GM19099 (cell line): ENCODE data around the gene ACSM6.

Experiments used
- POLR2A ChIP-seq: IDR thresholded peaks from 3 replicates; pipeline ENCODE4 v1.6.1; 2011; ENCODE audit warnings: low read depth; ENCODE audit not compliant: insufficient read length; ENCODE audit errors: extremely low read depth

The ACSM6 gene

DNA sequence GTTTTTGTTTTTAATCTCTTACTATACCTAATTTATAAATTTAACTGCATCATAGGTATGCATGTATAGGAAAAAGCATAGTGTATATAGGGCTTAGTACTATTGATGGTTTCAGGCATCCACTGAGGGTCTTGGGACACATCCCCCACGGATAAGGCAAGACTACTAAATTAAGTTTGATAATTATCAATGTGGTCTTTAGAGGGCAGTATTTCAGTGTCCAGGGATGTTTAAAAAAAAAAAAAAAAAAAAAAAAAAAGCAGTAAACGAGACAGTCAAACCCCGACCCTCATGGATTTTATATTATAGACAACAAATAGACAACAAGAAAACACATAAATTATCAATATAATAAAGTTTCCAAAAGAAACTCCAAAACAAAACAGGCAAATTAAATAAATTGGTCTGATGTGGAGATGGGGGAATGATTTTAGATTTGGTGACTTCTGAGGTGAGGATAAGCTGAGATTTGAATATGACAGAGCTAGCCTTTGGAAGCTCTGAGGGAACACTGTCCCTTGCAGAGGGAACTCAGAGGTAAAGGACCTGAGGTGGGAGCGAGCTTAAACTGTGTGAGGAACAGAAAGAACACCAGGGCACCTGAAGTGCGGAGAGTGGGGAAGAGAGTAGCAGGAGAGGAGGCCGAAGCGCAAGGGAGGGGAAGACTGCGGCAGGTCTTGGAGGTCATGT is 14.8 kb downstream of the ACSM6 start:
- TF ChIP-seq POLR2A = no peak

DNA sequence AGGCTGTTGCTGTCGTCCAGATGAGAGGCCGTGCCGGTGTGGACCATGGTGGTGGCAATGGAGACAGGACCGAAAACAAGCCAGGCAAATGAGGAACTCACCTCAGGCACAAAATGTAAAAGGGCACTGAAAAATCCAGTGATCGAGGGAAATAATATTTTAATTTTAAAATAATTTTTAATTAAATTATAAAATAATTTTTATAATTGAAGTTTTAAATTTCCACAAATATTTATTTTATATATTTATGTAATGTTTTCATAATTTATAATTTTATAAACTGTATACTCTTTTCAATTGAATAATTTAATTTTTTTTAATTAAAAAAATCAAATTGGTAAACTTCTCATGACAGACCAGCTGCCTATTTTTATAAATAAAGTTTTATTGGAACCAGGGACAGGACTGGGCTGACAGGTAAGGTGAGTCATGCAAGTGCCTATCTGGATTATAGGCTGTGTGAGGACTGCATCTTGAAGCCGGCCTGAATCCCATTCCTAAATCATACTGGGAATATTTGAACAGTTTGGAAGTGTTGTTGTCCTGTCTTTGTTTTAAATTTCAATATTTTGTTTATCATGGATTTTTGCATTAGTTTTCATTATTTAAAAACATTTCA is 15.6 kb downstream of the ACSM6 start:
- no peak for TF ChIP-seq POLR2A

DNA sequence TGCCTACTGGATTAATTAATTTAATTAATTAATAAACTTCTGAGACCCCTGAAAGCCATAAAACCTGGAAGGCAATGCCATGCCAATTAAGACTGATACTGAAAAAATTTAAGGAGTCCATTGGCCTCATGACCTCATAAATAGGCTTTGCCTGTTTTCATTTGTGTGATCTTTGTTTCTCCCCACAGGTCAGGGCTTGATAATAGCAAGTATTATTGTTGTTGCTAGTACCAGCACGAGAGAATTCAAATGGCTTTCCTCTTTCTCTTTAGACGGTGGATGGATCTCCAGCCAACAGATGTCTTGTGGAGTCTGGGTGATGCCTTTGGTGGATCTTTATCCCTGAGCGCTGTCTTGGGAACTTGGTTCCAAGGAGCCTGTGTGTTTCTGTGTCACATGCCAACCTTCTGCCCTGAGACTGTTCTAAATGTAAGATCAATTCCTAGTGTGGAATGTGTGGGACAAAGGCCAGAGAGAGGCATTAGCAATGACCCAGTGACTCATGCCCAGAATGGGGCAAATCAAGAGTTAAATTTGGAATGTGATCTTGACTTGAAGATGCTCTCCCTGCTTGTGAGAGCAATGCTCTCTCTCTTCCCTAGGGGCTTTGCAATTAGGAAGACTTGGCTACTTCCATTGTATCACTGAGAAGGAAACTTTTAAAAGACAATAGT is 17.7 kb downstream of the ACSM6 start:
- no peak for TF ChIP-seq POLR2A

DNA sequence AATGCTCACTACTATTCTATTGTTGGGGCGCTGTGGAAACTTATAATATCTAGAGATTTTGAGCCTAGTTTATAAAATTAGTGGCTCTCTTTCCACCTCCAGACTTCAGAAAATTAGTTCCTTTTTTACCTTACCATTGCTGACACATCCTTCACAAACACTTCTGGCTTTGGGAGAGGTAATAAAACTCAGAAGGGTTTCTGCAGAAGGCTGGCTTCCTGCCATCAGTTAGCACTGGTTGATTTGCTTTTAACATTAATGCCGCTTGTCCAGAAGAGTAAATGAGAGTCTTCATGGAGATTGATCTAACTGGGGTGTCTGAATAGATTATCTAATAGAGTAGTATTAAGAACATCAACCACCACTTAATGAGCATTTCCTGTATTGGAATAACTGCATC is 20.3 kb downstream of the ACSM6 start:
- TF ChIP-seq POLR2A = no peak

DNA sequence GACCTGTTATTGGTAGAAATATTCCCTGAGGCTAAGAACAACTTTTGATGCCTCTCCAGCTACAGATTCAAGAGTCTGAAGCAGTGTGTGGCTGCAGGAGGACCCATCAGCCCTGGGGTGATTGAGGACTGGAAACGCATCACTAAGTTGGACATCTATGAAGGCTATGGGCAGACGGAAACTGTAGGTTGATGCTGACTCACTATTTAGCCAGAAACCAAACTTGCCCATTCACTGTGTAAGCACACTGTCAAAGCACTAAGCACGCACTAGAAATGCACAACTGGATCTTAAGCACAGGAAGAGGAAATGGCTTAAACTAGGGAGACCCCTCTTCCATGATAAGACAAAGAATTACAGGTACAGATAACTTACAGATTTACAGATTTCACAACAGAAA is 20.8 kb downstream of the ACSM6 start:
- TF ChIP-seq POLR2A = no peak

DNA sequence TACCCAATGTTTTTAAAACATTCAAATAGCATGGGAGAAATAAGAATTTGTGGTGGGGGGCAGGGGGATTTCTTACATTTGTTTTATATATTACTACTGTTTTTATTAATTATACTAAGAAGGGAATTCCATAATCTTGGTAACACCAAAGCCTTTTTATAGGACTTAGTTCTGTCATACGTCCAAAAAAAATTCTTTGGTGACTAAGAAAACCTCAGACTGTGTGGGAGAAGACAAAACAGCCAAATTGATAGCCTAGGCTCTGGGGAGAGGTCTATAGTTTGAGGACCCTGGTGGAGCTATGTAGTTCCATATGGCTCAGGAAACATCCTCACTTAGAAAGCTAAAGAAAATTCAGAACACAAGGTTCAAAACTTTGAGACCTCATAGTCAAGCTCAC is 23.4 kb downstream of the ACSM6 start:
- TF ChIP-seq POLR2A = no peak

DNA sequence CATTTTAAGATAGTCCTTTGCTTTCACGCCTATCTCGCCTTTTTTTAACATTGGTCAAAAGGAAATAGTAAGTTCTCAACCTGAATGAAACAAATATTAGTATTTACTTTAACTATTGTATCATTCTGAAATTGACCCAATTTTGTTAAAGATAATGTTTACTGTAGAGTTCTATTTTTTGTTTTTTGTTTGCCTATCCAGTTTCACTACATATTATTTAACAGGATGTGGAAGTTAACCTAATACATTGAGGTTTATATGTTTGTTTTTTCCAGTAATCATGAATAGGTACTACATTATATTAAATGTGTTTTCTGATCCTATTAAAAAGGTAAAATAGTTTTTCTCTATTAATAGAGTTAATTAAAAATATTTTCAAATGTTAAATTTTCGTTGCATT is 26.5 kb downstream of the ACSM6 start:
- no peak for TF ChIP-seq POLR2A

DNA sequence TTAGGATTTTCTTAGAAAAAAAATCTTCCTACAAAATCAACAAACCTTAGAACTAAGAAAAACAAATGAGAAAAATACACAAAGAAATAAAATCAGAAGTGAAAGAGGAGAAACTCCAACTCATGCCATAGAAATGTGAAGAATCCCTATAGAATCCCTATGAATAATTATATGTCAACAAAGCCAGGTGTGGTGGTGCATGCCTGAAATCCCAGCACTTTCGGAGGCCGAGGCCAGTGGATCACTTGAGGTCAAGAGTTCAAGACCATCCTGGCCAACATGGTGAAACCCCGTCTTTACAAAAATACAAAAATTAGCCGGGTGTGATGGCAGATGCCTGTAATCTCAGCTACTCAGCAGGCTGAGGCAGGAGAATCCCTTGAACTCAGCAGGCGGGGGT is 27.1 kb downstream of the ACSM6 start:
- no peak for TF ChIP-seq POLR2A

DNA sequence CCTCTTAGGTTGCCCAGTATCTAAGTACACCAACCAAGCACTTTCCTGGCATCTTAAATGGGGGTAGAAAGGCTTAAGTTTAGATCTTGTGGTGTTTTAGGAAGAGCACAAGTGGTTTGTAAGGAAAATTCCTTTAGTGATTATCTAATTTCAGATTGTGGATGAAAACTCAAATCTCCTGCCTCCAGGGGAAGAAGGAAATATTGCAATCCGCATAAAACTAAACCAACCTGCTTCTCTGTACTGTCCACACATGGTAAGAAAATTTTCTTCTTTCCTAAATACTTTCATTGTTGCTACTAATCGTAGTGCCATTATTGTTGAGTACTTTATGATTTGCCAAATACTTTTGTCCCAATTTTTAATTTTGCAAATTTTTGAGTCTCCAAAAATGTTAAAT is 31.1 kb downstream of the ACSM6 start:
- no peak for TF ChIP-seq POLR2A

DNA sequence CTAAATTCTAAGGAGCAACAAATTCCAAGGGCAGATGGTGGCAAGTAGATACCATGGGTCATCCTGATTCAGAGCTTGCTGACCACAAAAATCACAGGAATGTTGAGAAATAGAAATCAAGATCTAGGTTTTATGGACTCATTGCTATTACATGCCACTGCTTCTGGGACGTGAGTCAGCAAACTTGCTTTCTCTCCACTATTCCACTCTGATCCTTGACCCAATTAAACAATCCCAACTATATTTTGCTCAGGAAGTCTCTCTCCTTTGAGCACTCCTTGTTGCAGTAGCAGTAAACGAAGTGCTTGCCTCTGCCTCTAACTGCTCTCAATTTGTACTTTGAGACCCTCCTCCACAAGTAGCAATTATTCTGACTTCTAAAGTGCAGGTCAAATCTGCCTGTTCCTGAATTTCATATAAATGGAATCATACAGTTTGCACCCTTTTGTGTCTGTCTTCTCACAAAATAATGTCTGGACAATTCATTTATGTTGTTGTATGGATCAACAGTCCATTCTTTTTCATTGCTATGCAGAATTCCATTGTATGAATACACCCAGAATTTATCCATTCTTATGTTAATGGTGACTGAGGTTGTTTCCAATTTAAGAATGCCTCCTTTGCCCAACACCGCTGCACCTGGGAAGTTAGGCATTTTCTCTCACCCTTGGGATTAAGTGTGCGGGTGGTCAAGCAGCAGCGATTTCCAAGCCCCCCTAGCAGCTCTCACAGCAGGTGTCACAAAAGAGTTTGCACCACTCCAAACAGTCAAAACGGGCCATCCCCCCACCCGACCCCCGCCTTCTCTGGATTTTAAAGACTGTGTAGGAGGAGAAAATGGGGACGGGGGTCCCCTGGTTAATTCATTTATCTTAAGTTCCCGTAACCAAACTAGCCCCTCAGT is 35.9 kb downstream of the ACSM6 start:
- TF ChIP-seq POLR2A = no peak

DNA sequence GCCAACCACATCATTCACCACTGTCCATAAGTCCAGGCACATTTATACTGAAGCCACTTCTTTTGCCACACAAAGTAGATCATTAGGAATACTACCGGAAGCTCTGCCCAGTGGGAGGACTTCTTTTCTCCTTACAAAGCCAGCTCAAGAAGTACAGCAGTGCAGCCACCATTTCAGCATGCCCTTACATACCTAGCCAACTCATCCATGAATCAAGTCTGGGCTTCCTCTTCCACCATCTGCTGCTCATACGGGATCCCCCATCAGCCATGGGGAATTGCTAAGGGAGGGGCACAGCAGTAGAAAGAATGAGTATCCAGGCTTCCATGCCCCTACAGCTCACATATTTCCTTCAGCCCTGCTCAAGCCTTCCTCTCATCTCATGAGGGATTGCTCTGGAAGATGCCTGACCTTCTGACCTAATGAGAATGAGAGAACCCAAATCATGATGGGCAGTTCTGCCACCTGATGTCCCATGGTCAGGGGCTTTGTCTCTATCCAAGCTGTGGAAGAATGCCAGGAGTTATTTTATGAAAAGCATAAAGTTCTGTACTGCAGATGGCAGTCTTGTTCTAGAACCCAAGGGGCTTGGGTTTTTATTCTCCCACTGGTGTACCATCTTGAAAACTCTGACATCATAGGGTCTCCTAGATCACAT is 39.5 kb downstream of the ACSM6 start:
- TF ChIP-seq POLR2A = no peak

DNA sequence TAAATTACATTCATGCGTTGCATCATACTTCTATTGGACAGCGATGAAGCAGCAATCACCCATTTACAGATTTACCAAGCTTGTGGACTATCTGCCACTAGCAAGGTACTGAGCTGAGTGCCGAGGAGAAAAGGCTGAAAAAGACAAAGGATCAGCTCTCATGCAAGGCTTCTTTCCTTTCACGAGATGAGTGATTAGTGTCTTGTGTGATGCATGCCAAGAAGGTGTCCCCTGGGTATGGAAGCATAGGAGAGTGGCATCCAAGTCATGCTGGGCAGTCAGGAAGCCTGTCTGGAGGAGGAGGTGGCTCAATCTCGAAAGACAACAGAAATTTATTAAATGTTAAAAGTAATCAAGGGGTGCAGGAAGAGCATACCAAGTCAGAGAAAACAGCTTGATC is 40.9 kb downstream of the ACSM6 start:
- TF ChIP-seq POLR2A = no peak

DNA sequence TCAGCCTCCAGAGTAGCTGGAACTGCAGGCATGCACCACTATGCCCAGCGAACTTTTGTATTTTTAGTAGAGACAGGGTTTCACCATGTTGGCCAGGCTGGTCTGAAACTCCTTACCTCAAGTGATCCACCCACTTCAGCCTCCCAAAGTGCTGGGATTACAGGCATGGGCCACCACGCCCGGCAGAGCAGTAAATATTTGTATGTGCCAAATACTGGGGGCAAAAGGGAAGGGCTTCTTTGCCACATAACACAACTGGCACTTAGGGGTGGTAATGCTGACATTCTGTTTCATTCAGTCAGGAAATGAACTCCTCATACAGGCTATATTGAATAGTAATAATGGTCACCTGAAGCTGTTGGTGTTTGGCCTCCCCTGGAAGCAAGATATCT is 41.6 kb downstream of the ACSM6 start:
- no peak for TF ChIP-seq POLR2A

DNA sequence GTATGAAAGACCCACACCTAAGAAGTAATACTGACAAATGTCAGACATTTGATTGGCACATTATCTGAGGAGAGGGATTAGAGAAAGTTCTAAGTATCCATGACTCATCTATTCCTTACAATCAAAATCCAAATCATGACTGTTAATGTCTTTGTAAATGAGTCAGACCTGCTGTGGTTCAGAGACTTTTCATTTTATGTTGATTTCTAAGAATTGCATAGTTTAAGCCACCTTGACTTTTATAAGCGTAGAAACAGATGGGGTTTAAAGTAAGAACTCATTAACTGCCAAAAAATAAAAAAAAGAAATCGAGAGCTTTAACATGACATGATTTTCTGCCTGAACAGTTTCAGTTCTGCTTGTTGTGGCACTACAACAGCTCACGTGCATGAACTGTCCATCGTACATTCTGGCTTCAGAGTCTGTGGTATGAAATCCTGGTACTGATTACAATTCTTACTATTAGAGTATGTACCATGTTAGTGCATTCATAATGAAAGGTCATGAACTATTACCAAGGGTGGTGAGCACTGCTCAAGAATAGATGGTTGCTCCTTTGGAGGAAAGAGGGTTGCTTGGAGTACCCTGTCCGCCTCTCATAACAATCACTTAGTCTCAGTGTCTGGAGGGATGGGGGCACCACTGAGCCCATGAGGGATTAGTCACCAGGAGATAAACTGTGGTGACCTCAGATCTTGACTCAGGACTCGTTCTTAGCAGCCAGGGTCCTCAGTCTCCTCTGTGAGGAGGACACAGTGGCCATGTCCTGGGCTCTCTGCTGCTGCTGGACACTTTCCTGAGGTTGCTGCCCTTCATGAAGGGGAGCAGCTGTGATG is 42.2 kb downstream of the ACSM6 start:
- TF ChIP-seq POLR2A = no peak
